Stimulated activated naive CD8-positive, alpha-beta T cell treated with anti-CD3 and anti-CD28 coated beads, Interleukin-15, amount 100 ng/mL, for 72 hours (primary cell): Measurements from ENCODE around the gene MYH9.
"Not testable (repeated sequence)": the region's sequence is repeated elsewhere in the genome, so short reads cannot be mapped to it uniquely, and the experiment has no call there.

Source experiments
- ATAC-seq: fragments of 150-1000 bp; cut with Tn5 transposase; 2 replicates; pipeline ENCODE4 v1.10.0; 2021; ENCODE audit warnings: mild to moderate bottlenecking, moderate library complexity
- DNase-seq, 2 donors: peaks; one replicate each; pipeline ENCODE4 v3.0.0; 2021 to 2022
- H3K27ac Mint-ChIP-seq, 2 donors: one replicate each; pipeline ENCODE4 v1.8.0; 2022; ENCODE audit warnings: mild to moderate bottlenecking in 2 of 2, mixed read lengths in 2 of 2, moderate library complexity in 2 of 2
- H3K27me3 Mint-ChIP-seq: one replicate; pipeline ENCODE4 v1.8.0; 2022; ENCODE audit warnings: mixed read lengths
- H3K4me1 Mint-ChIP-seq: one replicate; pipeline ENCODE4 v1.8.0; 2022; ENCODE audit warnings: mild to moderate bottlenecking, mixed read lengths
- H3K4me3 Mint-ChIP-seq, 2 donors: one replicate each; pipeline ENCODE4 v1.8.0; 2022; ENCODE audit warnings: mild to moderate bottlenecking in 2 of 2, mixed read lengths in 2 of 2, moderate library complexity in 1 of 2
- H3K9me3 Mint-ChIP-seq, 2 donors: one replicate each; pipeline ENCODE4 v1.8.0; 2022; ENCODE audit warnings: mixed read lengths in 2 of 2

The MYH9 gene

GRCh38 chr22:36263886-36264664 lies 123.7 kb downstream of the MYH9 start:
- ATAC-seq, H3K9me3 Mint-ChIP-seq, H3K4me1 Mint-ChIP-seq: not testable (repeated sequence)

GRCh38 chr22:36263216-36263673 lies 124.5 kb downstream of the MYH9 start:
- not testable (repeated sequence) for ATAC-seq, H3K4me3 Mint-ChIP-seq, H3K9me3 Mint-ChIP-seq, H3K27me3 Mint-ChIP-seq, DNase-seq
- peaks cover 14% of the 10 kb centered on the region for H3K4me1 Mint-ChIP-seq
- peak overlapping the region in 1 of 2 donors; percentile 32 for H3K27ac Mint-ChIP-seq

More at GRCh38 chr22:36263886-36264664, 123.7 kb downstream of the MYH9 start:
- not testable (repeated sequence) for H3K27me3 Mint-ChIP-seq, DNase-seq, H3K4me3 Mint-ChIP-seq
- peak overlapping the region; percentile 19 to 67 for H3K27ac Mint-ChIP-seq

- not testable (repeated sequence) for H3K27me3 Mint-ChIP-seq, H3K27ac Mint-ChIP-seq
- peaks cover 23% of the 10 kb centered on the region for H3K4me1 Mint-ChIP-seq
Measured at GRCh38 chr22:36262307-36262706, 125.5 kb downstream of the MYH9 start.

GRCh38 chr22:36261675-36262074 lies 126.1 kb downstream of the MYH9 start:
- not testable (repeated sequence) for H3K4me3 Mint-ChIP-seq, DNase-seq, ATAC-seq, H3K27me3 Mint-ChIP-seq, H3K27ac Mint-ChIP-seq, H3K9me3 Mint-ChIP-seq
- peaks cover 29% of the 10 kb centered on the region for H3K4me1 Mint-ChIP-seq

More at GRCh38 chr22:36262307-36262706, 125.5 kb downstream of the MYH9 start:
- not testable (repeated sequence) for H3K4me3 Mint-ChIP-seq, ATAC-seq, H3K9me3 Mint-ChIP-seq, DNase-seq

- peak overlapping the region; percentile 79 to 91 for H3K27ac Mint-ChIP-seq
Measured at GRCh38 chr22:36259615-36260300, 128.0 kb downstream of the MYH9 start.

GRCh38 chr22:36258701-36259614 lies 128.8 kb downstream of the MYH9 start:
- peak overlapping the region; percentile 91 to 95 for H3K27ac Mint-ChIP-seq
- no peaks in the 10 kb centered on the region for H3K9me3 Mint-ChIP-seq
- peaks cover 57% of the 10 kb centered on the region for H3K4me1 Mint-ChIP-seq
- no peaks in the 10 kb centered on the region for H3K27me3 Mint-ChIP-seq
- peak overlapping the region; percentile 45 to 66 for H3K4me3 Mint-ChIP-seq
- peak; percentile 95 for ATAC-seq
- peak; percentile 31 to 73 for DNase-seq

More at GRCh38 chr22:36259615-36260300, 128.0 kb downstream of the MYH9 start:
- Mint-ChIP-seq H3K4me3 (peak overlapping the region in 1 of 2 donors; percentile 35), H3K9me3 (no peaks in the 10 kb centered on the region), H3K4me1 (peaks cover 49% of the 10 kb centered on the region), H3K27me3 (no peaks in the 10 kb centered on the region)
- no peak for ATAC-seq
- no peak for DNase-seq

- ATAC-seq (no peak), DNase-seq (no peak)
- H3K4me1 Mint-ChIP-seq: peaks cover 65% of the 10 kb centered on the region
- H3K4me3 Mint-ChIP-seq: peak overlapping the region; percentile 45 to 66
- H3K27ac Mint-ChIP-seq: peak overlapping the region; percentile 91 to 95
- no peaks in the 10 kb centered on the region for H3K27me3 Mint-ChIP-seq
- no peaks in the 10 kb centered on the region for H3K9me3 Mint-ChIP-seq
Measured at GRCh38 chr22:36257948-36258670, 129.7 kb downstream of the MYH9 start.

- ATAC-seq: no peak
- Mint-ChIP-seq H3K4me3 (no peak overlapping the region), H3K27me3 (no peaks in the 10 kb centered on the region), H3K27ac (no peak overlapping the region), H3K4me1 (peaks cover 73% of the 10 kb centered on the region), H3K9me3 (no peaks in the 10 kb centered on the region)
- DNase-seq: no peak
Measured at GRCh38 chr22:36257308-36257707, 130.5 kb downstream of the MYH9 start.

- peaks cover 80% of the 10 kb centered on the region for H3K4me1 Mint-ChIP-seq
- no peak overlapping the region for H3K4me3 Mint-ChIP-seq
- no peaks in the 10 kb centered on the region for H3K27me3 Mint-ChIP-seq
- H3K27ac Mint-ChIP-seq: peak overlapping the region; percentile 8 to 77
- H3K9me3 Mint-ChIP-seq: no peaks in the 10 kb centered on the region
- no peak for DNase-seq
- ATAC-seq: no peak
Measured at GRCh38 chr22:36256478-36256877, 131.3 kb downstream of the MYH9 start.

GRCh38 chr22:36255572-36255971 lies 132.2 kb downstream of the MYH9 start:
- not testable (repeated sequence) for DNase-seq, H3K27ac Mint-ChIP-seq, H3K27me3 Mint-ChIP-seq, H3K9me3 Mint-ChIP-seq, ATAC-seq
- peak overlapping the region; percentile 25 to 96 for H3K4me3 Mint-ChIP-seq
- peaks cover 80% of the 10 kb centered on the region for H3K4me1 Mint-ChIP-seq

- Mint-ChIP-seq H3K27ac (peak overlapping the region; percentile 64 to 98), H3K4me1 (peaks cover 72% of the 10 kb centered on the region), H3K9me3 (peaks cover 0 to 2% of the 10 kb centered on the region in 2 donors), H3K27me3 (no peaks in the 10 kb centered on the region), H3K4me3 (peak overlapping the region; percentile 89 to 96)
- ATAC-seq: peak; percentile 4
- DNase-seq: no peak
Measured at GRCh38 chr22:36253523-36254490, 134.0 kb downstream of the MYH9 start.

- Mint-ChIP-seq H3K27ac (peak within 1 kb of the TSS; percentile 64 to 98), H3K4me1 (peaks cover 63% of the 10 kb centered on the region), H3K4me3 (peak within 1 kb of the TSS; percentile 89 to 96), H3K27me3 (no peaks in the 10 kb centered on the region), H3K9me3 (peaks cover 8 to 10% of the 10 kb centered on the region in 2 donors)
- peak; percentile 93 for ATAC-seq
- DNase-seq: peak; percentile 38 to 55
Measured at GRCh38 chr22:36252754-36253522, 134.8 kb downstream of the MYH9 start, which contains the start of gene APOL1. Gene APOL1 (plus strand): TSS chr22:36253133. CDS start chr22:36254956, 1,823 bp downstream.
